Osteocyte (in vitro differentiated cells): Measurements from ENCODE around the gene DZIP1. TPM values are rescaled to one million over a fixed set of nuclear protein-coding genes. Genes with fewer than 3 reads are reported as not detected.
"Not testable (repeated sequence)": the region's sequence is repeated elsewhere in the genome, so short reads cannot be mapped to it uniquely, and the experiment has no call there.

Source experiments
- DNase-seq: peaks from one replicate; pipeline ENCODE4 v3.0.0; 2021; ENCODE audit warnings: mixed read lengths; ENCODE audit not compliant: unreplicated experiment; ENCODE audit errors: extremely low spot score
- H3K27ac Mint-ChIP-seq: one replicate; pipeline ENCODE4 v1.8.0; 2021; ENCODE audit warnings: mild to moderate bottlenecking, mixed read lengths; ENCODE audit not compliant: unreplicated experiment
- H3K27me3 Mint-ChIP-seq: one replicate; pipeline ENCODE4 v1.8.0; 2021; ENCODE audit warnings: mixed read lengths; ENCODE audit not compliant: unreplicated experiment
- H3K36me3 Mint-ChIP-seq: one replicate; pipeline ENCODE4 v1.8.0; 2021; ENCODE audit warnings: mixed read lengths; ENCODE audit not compliant: unreplicated experiment
- H3K4me1 Mint-ChIP-seq: one replicate; pipeline ENCODE4 v1.8.0; 2021; ENCODE audit warnings: mixed read lengths; ENCODE audit not compliant: unreplicated experiment
- H3K4me3 Mint-ChIP-seq: one replicate; pipeline ENCODE4 v1.8.0; 2021; ENCODE audit warnings: mild to moderate bottlenecking, moderate library complexity, mixed read lengths; ENCODE audit not compliant: unreplicated experiment
- H3K9me3 Mint-ChIP-seq: one replicate; pipeline ENCODE4 v1.8.0; 2021; ENCODE audit warnings: mixed read lengths; ENCODE audit not compliant: unreplicated experiment
- CTCF ChIP-seq: fragments of 200-600 bp; sonication (generic); IDR thresholded peaks from 2 replicates; pipeline ENCODE4 v1.5.0; 2021; ENCODE audit warnings: antibody characterized with exemption, mild to moderate bottlenecking, moderate library complexity
- total RNA-seq: library from RNA; stranded (reverse); gene quantifications from 2 replicates; pipeline ENCODE4 v1.2.1, GENCODE V29; 2021

Gene DZIP1
- total RNA-seq, 1 donor from 2014 or later = 50.8 TPM

GRCh38 chr13:95671597-95671996, 27.1 kb upstream of the DZIP1 start:
- Mint-ChIP-seq H3K27ac (no peak overlapping the region), H3K9me3 (peaks cover 47% of the 10 kb centered on the region), H3K27me3 (no peaks in the 10 kb centered on the region), H3K36me3 (peaks cover 20% of the 10 kb centered on the region), H3K4me3 (no peak overlapping the region), H3K4me1 (peaks cover 16% of the 10 kb centered on the region)
- no peak for DNase-seq
- no peak for TF ChIP-seq CTCF

GRCh38 chr13:95667235-95667634, 22.7 kb upstream of the DZIP1 start:
- Mint-ChIP-seq H3K9me3 (peaks cover 63% of the 10 kb centered on the region), H3K27me3 (peaks cover 23% of the 10 kb centered on the region), H3K36me3 (peaks cover 20% of the 10 kb centered on the region)
- DNase-seq, H3K4me3 Mint-ChIP-seq, H3K27ac Mint-ChIP-seq, H3K4me1 Mint-ChIP-seq: not testable (repeated sequence)

GRCh38 chr13:95660981-95661581, 16.6 kb upstream of the DZIP1 start:
- no peak for DNase-seq
- Mint-ChIP-seq H3K4me3 (no peak overlapping the region), H3K27ac (no peak overlapping the region), H3K36me3 (peaks cover 8% of the 10 kb centered on the region), H3K4me1 (no peaks in the 10 kb centered on the region), H3K9me3 (peaks cover 24% of the 10 kb centered on the region), H3K27me3 (peaks cover 35% of the 10 kb centered on the region)
- TF ChIP-seq CTCF = peak; percentile 65

- no peak for TF ChIP-seq CTCF
- Mint-ChIP-seq H3K9me3 (peaks cover 9% of the 10 kb centered on the region), H3K4me1 (no peaks in the 10 kb centered on the region), H3K4me3 (no peak overlapping the region), H3K27me3 (peaks cover 24% of the 10 kb centered on the region), H3K27ac (no peak overlapping the region), H3K36me3 (peaks cover 4% of the 10 kb centered on the region)
- DNase-seq = no peak
Observed at GRCh38 chr13:95659500-95659899, 15.0 kb upstream of the DZIP1 start.

GRCh38 chr13:95656386-95657015, 12.0 kb upstream of the DZIP1 start:
- Mint-ChIP-seq H3K27me3 (peaks cover 30% of the 10 kb centered on the region), H3K27ac (no peak overlapping the region), H3K36me3 (peaks cover 4% of the 10 kb centered on the region), H3K4me3 (no peak overlapping the region), H3K4me1 (no peaks in the 10 kb centered on the region), H3K9me3 (peaks cover 8% of the 10 kb centered on the region)
- DNase-seq = no peak
- TF ChIP-seq CTCF = no peak
